Measurements from ENCODE around the gene UMODL1.

UMODL1 gene

GRCh38 chr21:42082501-42083360, 11.6 kb downstream of the UMODL1 start:
- no peak overlapping the region for H3K4me3 ChIP-seq (ENCODE audit: low read depth, low read length)
- DNase-seq (ENCODE audit: low read depth): no peak
- TF ChIP-seq POLR2A (IDR thresholded peaks at IDR 0.05; ENCODE audit: extremely low read depth, insufficient read length) (no peak), CTCF (IDR thresholded peaks at IDR 0.05; ENCODE audit: low read depth, low read length) (no peak)

GRCh38 chr21:42083361-42083690, 12.2 kb downstream of the UMODL1 start:
- DNase-seq (ENCODE audit: low read depth): no peak
- H3K4me3 ChIP-seq (ENCODE audit: low read depth, low read length): no peak overlapping the region
- TF ChIP-seq POLR2A (IDR thresholded peaks at IDR 0.05; ENCODE audit: extremely low read depth, insufficient read length) (no peak), MAX (IDR thresholded peaks at IDR 0.05; ENCODE audit: low read depth, low read length) (no peak), CTCF (IDR thresholded peaks at IDR 0.05; ENCODE audit: low read depth, low read length) (no peak), MYC (IDR thresholded peaks at IDR 0.05; ENCODE audit: low read depth, low read length) (no peak)

- TF ChIP-seq MYC (IDR thresholded peaks at IDR 0.05; ENCODE audit: low read depth, low read length) (no peak), CTCF (IDR thresholded peaks at IDR 0.05; ENCODE audit: low read depth, low read length) (no peak), MAX (IDR thresholded peaks at IDR 0.05; ENCODE audit: low read depth, low read length) (no peak), POLR2A (IDR thresholded peaks at IDR 0.05; ENCODE audit: extremely low read depth, insufficient read length) (no peak)
- no peak for DNase-seq (ENCODE audit: low read depth)
- no peak overlapping the region for H3K4me3 ChIP-seq (ENCODE audit: low read depth, low read length)
These were observed 13.0 kb downstream of the UMODL1 start for GRCh38 chr21:42084079-42084478.

GRCh38 chr21:42085246-42086077, 14.3 kb downstream of the UMODL1 start:
- no peak for TF ChIP-seq POLR2A (IDR thresholded peaks at IDR 0.05; ENCODE audit: extremely low read depth, insufficient read length)
- no peak for TF ChIP-seq CTCF (IDR thresholded peaks at IDR 0.05; ENCODE audit: low read depth, low read length)
- TF ChIP-seq MAX (IDR thresholded peaks at IDR 0.05; ENCODE audit: low read depth, low read length): no peak
- TF ChIP-seq MYC (IDR thresholded peaks at IDR 0.05; ENCODE audit: low read depth, low read length): no peak
- no peak for DNase-seq (ENCODE audit: low read depth)
- no peak overlapping the region for H3K4me3 ChIP-seq (ENCODE audit: low read depth, low read length)

GRCh38 chr21:42086969-42087368, 15.9 kb downstream of the UMODL1 start:
- no peak for TF ChIP-seq MYC (IDR thresholded peaks at IDR 0.05; ENCODE audit: low read depth, low read length)
- TF ChIP-seq MAX (IDR thresholded peaks at IDR 0.05; ENCODE audit: low read depth, low read length): no peak
- no peak for TF ChIP-seq POLR2A (IDR thresholded peaks at IDR 0.05; ENCODE audit: extremely low read depth, insufficient read length)
- no peak for TF ChIP-seq CTCF (IDR thresholded peaks at IDR 0.05; ENCODE audit: low read depth, low read length)
- H3K4me3 ChIP-seq (ENCODE audit: low read depth, low read length): no peak overlapping the region
- DNase-seq (ENCODE audit: low read depth): no peak

Measured in NB4 (cell line).